SK-N-SH (cell line): ENCODE measurements around the gene GALR3. TPM values are rescaled to one million over a fixed set of nuclear protein-coding genes. Genes with fewer than 3 reads are reported as not detected.

Experiments
- CTCF ChIA-PET: fragments of 300-600, 350-600 bp; formaldehyde crosslinking; extraction: SDS; loops from one replicate; lab custom pipeline; 2021; lab: Yijun Ruan, JAX
- POLR2A ChIA-PET: fragments of 350-600 bp; sonication (Branson Sonifier 250); formaldehyde crosslinking; extraction: SDS; loops from one replicate; lab custom pipeline; 2020; ENCODE audit warnings: antibody characterized with exemption, inconsistent platforms; lab: Yijun Ruan, JAX
- DNase-seq: peaks from one replicate; pipeline ENCODE4 v3.0.0; 2012
- H2AFZ ChIP-seq: fragments of 200-600 bp; sonication (generic); 2 replicates; pipeline ENCODE4 v1.8.1; 2016; ENCODE audit warnings: antibody characterized with exemption, mild to moderate bottlenecking, low read depth
- H3F3A ChIP-seq: fragments of 200-600 bp; sonication (generic); replicated peaks from 2 replicates; pipeline ENCODE3; 2016; ENCODE audit warnings: antibody characterized with exemption, mild to moderate bottlenecking; ENCODE audit not compliant: insufficient read depth
- H3K27ac ChIP-seq, 2 experiments: fragments of 200-500 bp in 1 of 2; fragments of 200-600 bp in 1 of 2; sonication (Bioruptor generic) in 1 of 2; sonication (generic), shearing (Covaris generic) in 1 of 2; 2 replicates each; pipeline versions ENCODE4 v1.5.1 to v1.6.1; 2014 to 2016; ENCODE audit warnings: low read depth in 2 of 2, inconsistent platforms in 1 of 2, low read length in 1 of 2, mild to moderate bottlenecking in 1 of 2, mixed read lengths in 1 of 2
- H3K27me3 ChIP-seq: fragments of 200-600 bp; sonication (generic), shearing (Covaris generic); 2 replicates; pipeline ENCODE4 v1.6.1; 2016; ENCODE audit warnings: mixed run types; ENCODE audit not compliant: insufficient read depth
- H3K36me3 ChIP-seq, 2 experiments: fragments of 200-500 bp in 1 of 2; fragments of 200-600 bp in 1 of 2; sonication (Bioruptor generic) in 1 of 2; sonication (generic) in 1 of 2; replicated peaks in 1 of 2; 2 replicates each; pipeline versions ENCODE3 to v1.5.1; 2014 to 2016; ENCODE audit warnings: low read length in 1 of 2, mild to moderate bottlenecking in 1 of 2; ENCODE audit not compliant: insufficient read depth in 2 of 2, control insufficient read depth in 1 of 2
- H3K4me1 ChIP-seq, 2 experiments: fragments of 200-500 bp in 1 of 2; fragments of 200-600 bp in 1 of 2; sonication (Bioruptor generic) in 1 of 2; sonication (generic), shearing (Covaris generic) in 1 of 2; 2 replicates each; pipeline versions ENCODE4 v1.5.1 to v1.6.1; 2014 to 2016; ENCODE audit warnings: low read depth in 1 of 2, low read length in 1 of 2, mixed run types in 1 of 2; ENCODE audit not compliant: insufficient read depth in 2 of 2, control insufficient read depth in 1 of 2
- H3K4me2 ChIP-seq: fragments of 200-600 bp; sonication (generic), shearing (Covaris generic); 2 replicates; pipeline ENCODE4 v1.6.1; 2017; ENCODE audit warnings: mixed run types
- H3K4me3 ChIP-seq, 2 experiments: fragments of 200-500 bp in 1 of 2; fragments of 200-600 bp in 1 of 2; sonication (Bioruptor generic) in 1 of 2; sonication (generic), shearing (Covaris generic) in 1 of 2; 2 replicates each; pipeline versions ENCODE4 v1.5.1 to v1.8.1; 2014 to 2016; ENCODE audit warnings: low read depth in 2 of 2, inconsistent platforms in 1 of 2, low read length in 1 of 2, mild to moderate bottlenecking in 1 of 2, mixed read lengths in 1 of 2, moderate library complexity in 1 of 2
- H3K79me2 ChIP-seq: fragments of 200-600 bp; sonication (generic); 2 replicates; pipeline ENCODE4 v1.8.1; 2017; ENCODE audit warnings: mild to moderate bottlenecking; ENCODE audit not compliant: insufficient read depth
- H3K9ac ChIP-seq: fragments of 200-600 bp; sonication (generic); 2 replicates; pipeline ENCODE4 v1.6.1; 2017; ENCODE audit warnings: mixed run types
- H3K9me2 ChIP-seq: fragments of 200-600 bp; sonication (generic); 2 replicates; pipeline ENCODE4 v1.6.1; 2017; ENCODE audit warnings: mixed run types
- H3K9me3 ChIP-seq: fragments of 200-600 bp; sonication (generic); 2 replicates; pipeline ENCODE4 v1.6.1; 2017; ENCODE audit warnings: mixed run types, mild to moderate bottlenecking, moderate library complexity
- H4K20me1 ChIP-seq: fragments of 200-600 bp; sonication (generic); 2 replicates; pipeline ENCODE4 v1.6.1; 2017; ENCODE audit warnings: mild to moderate bottlenecking, mixed run types; ENCODE audit not compliant: insufficient read depth
- ELF1 ChIP-seq: IDR thresholded peaks from 2 replicates; pipeline ENCODE4 v1.4.0; 2012
- EZH2phosphoT487 ChIP-seq: fragments of 200-600 bp; sonication (generic); IDR thresholded peaks from 2 replicates; pipeline ENCODE4 v1.6.1; 2017; ENCODE audit warnings: low read depth, mixed run types, mild to moderate bottlenecking, antibody characterized with exemption, moderate library complexity, borderline replicate concordance
- FOXJ3 ChIP-seq: sonication (generic); formaldehyde crosslinking; IDR thresholded peaks from 2 replicates; pipeline ENCODE4 v1.5.1; 2020; ENCODE audit warnings: mild to moderate bottlenecking, missing genetic modification reagents
- FOXM1 ChIP-seq: IDR thresholded peaks from 2 replicates; pipeline ENCODE4 v1.4.0; 2012; ENCODE audit warnings: low read depth, mild to moderate bottlenecking
- GATA2 ChIP-seq: sonication (generic); formaldehyde crosslinking; IDR thresholded peaks from 2 replicates; pipeline ENCODE4 v1.5.0; 2020; ENCODE audit warnings: mild to moderate bottlenecking, missing genetic modification reagents
- MEF2A ChIP-seq: IDR thresholded peaks from 2 replicates; pipeline ENCODE4 v1.4.0; 2012; ENCODE audit warnings: low read depth, borderline replicate concordance
- NFIC ChIP-seq: IDR thresholded peaks from 2 replicates; pipeline ENCODE4 v1.4.0; 2012; ENCODE audit warnings: borderline replicate concordance
- RAD21 ChIP-seq: IDR thresholded peaks from 2 replicates; pipeline ENCODE4 v1.6.1; 2012; ENCODE audit warnings: mild to moderate bottlenecking, low read length
- RCOR1 ChIP-seq: fragments of 150-350 bp; IDR thresholded peaks from 2 replicates; pipeline ENCODE4 v1.6.1; 2017; ENCODE audit warnings: antibody characterized with exemption, low read length
- RXRA ChIP-seq: IDR thresholded peaks from 2 replicates; pipeline ENCODE4 v1.4.0; 2012; ENCODE audit warnings: low read depth, mild to moderate bottlenecking, borderline replicate concordance
- TAF1 ChIP-seq: IDR thresholded peaks from 2 replicates; pipeline ENCODE4 v1.6.1; 2012; ENCODE audit warnings: low read depth, mild to moderate bottlenecking, low read length, moderate library complexity, borderline replicate concordance
- TEAD4 ChIP-seq: IDR thresholded peaks from 2 replicates; pipeline ENCODE4 v1.4.0; 2012; ENCODE audit warnings: mild to moderate bottlenecking, borderline replicate concordance; ENCODE audit not compliant: insufficient read depth
- WGBS: methylation state at CpG from one replicate; pipeline ENCODE4 v1.1.6; 2017; ENCODE audit warnings: low lambda C conversion rate; 5-methylcytosine and 5-hydroxymethylcytosine counted together
- polyA plus RNA-seq, 3 experiments: library from polyadenylated mRNA; depleted of rRNA; stranded (reverse); fragments of >200 nt; gene quantifications; 2 replicates each; pipeline ENCODE4 v1.2.3, GENCODE V29; 2012
- TF ChIP-seq, protein P1 (sequence below): IDR thresholded peaks from 2 replicates; pipeline ENCODE4; 2012
- TF ChIP-seq, protein P2 (sequence below): fragments of 200-600 bp; sonication (generic); IDR thresholded peaks from 2 replicates; pipeline ENCODE4 v1.6.1; 2017; ENCODE audit warnings: antibody characterized with exemption, mild to moderate bottlenecking, moderate library complexity
- TF ChIP-seq, protein P3 (sequence below): IDR thresholded peaks from 2 replicates; pipeline ENCODE4 v1.6.1; 2012; ENCODE audit warnings: mild to moderate bottlenecking, low read depth, low read length, moderate library complexity
- TF ChIP-seq, protein P4 (sequence below): IDR thresholded peaks from 2 replicates; pipeline ENCODE4 v1.4.0; 2012; ENCODE audit warnings: low read depth
- TF ChIP-seq, protein P5 (sequence below): fragments of 150-350 bp; IDR thresholded peaks from 2 replicates; pipeline ENCODE4 v1.6.1; 2016; ENCODE audit warnings: mild to moderate bottlenecking, low read depth, low read length

Gene GALR3
- polyA plus RNA-seq, 1 of the 3 experiments (the other 2 are of a cell fraction): not detected

DNA sequence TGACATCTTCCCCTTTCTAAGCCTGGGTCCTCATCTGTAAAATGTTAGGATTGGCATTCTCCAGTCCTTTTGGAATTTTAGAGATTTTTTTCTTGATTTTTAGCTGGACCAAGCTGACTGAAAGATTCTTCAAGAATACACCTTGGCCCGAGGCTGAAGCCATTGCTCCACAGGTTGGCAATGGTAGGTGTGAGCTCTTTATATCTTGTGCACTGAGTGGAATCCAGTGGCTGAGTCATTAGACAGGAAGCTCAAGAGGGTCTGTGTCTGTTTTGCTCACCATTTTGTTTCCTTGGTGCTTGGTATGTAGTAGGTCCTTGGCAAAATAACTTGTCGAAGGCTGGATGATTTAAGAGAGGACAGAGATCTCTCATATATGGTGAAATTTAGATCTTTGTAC, 32.3 kb downstream of the GALR3 start:
- POLR2A ChIA-PET: interaction anchor here (0.8 to 1.3 kb wide), 4 partner anchors 25 to 103 kb away, joined by 3 to 5 read pairs (median 3); no protein-coding TSS in a partner anchor
- DNase-seq: no peak

DNA sequence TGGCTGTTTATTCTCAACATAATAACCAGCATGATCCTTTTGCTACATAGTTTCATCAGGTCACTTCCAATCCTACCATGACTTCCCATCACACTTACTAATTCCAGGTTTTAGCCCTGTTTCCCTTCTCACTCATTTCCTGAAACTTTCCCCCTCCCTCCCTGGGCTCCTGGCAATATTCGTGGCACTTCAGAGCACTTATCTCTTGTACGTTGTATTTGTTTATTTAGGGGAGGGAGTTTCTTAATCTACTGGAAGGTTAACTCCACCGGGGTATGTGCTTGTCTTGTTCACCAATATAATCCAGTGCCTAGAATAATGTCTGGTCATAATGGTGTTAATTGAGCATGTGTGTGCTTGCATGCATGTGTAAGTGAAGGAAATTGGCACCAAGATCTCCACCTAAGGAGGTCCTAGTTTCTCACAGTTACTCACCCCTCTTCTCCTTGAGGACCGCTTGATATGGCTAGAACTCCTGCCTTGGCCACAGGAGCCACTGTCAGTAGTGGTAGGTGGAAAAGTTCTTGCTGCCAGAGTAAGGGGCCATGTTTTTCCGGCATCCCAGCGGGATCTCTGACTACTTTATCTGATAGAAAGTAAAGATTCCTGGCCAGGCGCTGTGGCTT, 37.7 kb downstream of the GALR3 start:
- H3K4me3 ChIP-seq: no peak overlapping the region
- no peak overlapping the region for H2AFZ ChIP-seq
- peaks cover 60% of the 10 kb centered on the region for H3K79me2 ChIP-seq
- no peak for DNase-seq
- H3K9ac ChIP-seq: no peak overlapping the region
- H3K4me2 ChIP-seq: no peak overlapping the region
- no peak overlapping the region for H3K27ac ChIP-seq
- no peaks in the 10 kb centered on the region for H3K9me2 ChIP-seq
- WGBS: 81% methylated on average over 7 of the region's 7 CpGs
- POLR2A ChIA-PET: interaction anchor here (1.1 kb wide), 1 partner anchor 43 kb away, joined by 3 read pairs; no protein-coding TSS in a partner anchor
- H3K27me3 ChIP-seq: no peaks in the 10 kb centered on the region
- H3K4me1 ChIP-seq: 0 out of 4 replicates have a peak, but pooled peaks cover 0 to 2% of the 10 kb centered on the region in 2 experiments
- peaks cover 36% of the 10 kb centered on the region for H3F3A ChIP-seq
- H4K20me1 ChIP-seq: no peaks in the 10 kb centered on the region
- CTCF ChIA-PET: interaction anchor here (0.9 to 12.6 kb wide), 3 partner anchors 13 to 45 kb away, joined by 3 to 182 read pairs (median 34); partner anchors contain the start of genes GALR3 and MICALL1
- H3K9me3 ChIP-seq: no peaks in the 10 kb centered on the region
- peaks cover 59 to 70% of the 10 kb centered on the region in 2 experiments for H3K36me3 ChIP-seq
- TF ChIP-seq RCOR1: no peak
- no peak for TF ChIP-seq EZH2phosphoT487
- no peak for TF ChIP-seq RXRA
- TF ChIP-seq, protein P1, sequence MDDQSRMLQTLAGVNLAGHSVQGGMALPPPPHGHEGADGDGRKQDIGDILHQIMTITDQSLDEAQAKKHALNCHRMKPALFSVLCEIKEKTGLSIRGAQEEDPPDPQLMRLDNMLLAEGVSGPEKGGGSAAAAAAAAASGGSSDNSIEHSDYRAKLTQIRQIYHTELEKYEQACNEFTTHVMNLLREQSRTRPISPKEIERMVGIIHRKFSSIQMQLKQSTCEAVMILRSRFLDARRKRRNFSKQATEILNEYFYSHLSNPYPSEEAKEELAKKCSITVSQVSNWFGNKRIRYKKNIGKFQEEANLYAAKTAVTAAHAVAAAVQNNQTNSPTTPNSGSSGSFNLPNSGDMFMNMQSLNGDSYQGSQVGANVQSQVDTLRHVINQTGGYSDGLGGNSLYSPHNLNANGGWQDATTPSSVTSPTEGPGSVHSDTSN: no peak
- no peak for TF ChIP-seq RAD21
- no peak for TF ChIP-seq GATA2 (CRISPR knock-in tag)
- TF ChIP-seq TEAD4: no peak
- no peak for TF ChIP-seq FOXJ3 (CRISPR knock-in tag)
- TF ChIP-seq, protein P2, sequence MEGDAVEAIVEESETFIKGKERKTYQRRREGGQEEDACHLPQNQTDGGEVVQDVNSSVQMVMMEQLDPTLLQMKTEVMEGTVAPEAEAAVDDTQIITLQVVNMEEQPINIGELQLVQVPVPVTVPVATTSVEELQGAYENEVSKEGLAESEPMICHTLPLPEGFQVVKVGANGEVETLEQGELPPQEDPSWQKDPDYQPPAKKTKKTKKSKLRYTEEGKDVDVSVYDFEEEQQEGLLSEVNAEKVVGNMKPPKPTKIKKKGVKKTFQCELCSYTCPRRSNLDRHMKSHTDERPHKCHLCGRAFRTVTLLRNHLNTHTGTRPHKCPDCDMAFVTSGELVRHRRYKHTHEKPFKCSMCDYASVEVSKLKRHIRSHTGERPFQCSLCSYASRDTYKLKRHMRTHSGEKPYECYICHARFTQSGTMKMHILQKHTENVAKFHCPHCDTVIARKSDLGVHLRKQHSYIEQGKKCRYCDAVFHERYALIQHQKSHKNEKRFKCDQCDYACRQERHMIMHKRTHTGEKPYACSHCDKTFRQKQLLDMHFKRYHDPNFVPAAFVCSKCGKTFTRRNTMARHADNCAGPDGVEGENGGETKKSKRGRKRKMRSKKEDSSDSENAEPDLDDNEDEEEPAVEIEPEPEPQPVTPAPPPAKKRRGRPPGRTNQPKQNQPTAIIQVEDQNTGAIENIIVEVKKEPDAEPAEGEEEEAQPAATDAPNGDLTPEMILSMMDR: no peak
- TF ChIP-seq, protein P3, sequence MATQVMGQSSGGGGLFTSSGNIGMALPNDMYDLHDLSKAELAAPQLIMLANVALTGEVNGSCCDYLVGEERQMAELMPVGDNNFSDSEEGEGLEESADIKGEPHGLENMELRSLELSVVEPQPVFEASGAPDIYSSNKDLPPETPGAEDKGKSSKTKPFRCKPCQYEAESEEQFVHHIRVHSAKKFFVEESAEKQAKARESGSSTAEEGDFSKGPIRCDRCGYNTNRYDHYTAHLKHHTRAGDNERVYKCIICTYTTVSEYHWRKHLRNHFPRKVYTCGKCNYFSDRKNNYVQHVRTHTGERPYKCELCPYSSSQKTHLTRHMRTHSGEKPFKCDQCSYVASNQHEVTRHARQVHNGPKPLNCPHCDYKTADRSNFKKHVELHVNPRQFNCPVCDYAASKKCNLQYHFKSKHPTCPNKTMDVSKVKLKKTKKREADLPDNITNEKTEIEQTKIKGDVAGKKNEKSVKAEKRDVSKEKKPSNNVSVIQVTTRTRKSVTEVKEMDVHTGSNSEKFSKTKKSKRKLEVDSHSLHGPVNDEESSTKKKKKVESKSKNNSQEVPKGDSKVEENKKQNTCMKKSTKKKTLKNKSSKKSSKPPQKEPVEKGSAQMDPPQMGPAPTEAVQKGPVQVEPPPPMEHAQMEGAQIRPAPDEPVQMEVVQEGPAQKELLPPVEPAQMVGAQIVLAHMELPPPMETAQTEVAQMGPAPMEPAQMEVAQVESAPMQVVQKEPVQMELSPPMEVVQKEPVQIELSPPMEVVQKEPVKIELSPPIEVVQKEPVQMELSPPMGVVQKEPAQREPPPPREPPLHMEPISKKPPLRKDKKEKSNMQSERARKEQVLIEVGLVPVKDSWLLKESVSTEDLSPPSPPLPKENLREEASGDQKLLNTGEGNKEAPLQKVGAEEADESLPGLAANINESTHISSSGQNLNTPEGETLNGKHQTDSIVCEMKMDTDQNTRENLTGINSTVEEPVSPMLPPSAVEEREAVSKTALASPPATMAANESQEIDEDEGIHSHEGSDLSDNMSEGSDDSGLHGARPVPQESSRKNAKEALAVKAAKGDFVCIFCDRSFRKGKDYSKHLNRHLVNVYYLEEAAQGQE: no peak
- no peak for TF ChIP-seq NFIC
- TF ChIP-seq TAF1: no peak
- TF ChIP-seq, protein P4, sequence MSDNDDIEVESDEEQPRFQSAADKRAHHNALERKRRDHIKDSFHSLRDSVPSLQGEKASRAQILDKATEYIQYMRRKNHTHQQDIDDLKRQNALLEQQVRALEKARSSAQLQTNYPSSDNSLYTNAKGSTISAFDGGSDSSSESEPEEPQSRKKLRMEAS: no peak

More for the DNA sequence above, 32.3 kb downstream of the GALR3 start:
- no peak overlapping the region for H2AFZ ChIP-seq
- peaks cover 21% of the 10 kb centered on the region for H3F3A ChIP-seq
- H3K27me3 ChIP-seq: no peaks in the 10 kb centered on the region
- no peak overlapping the region for H3K4me3 ChIP-seq
- TF ChIP-seq GATA2 (CRISPR knock-in tag) (no peak), FOXM1 (no peak), MEF2A (no peak), ELF1 (no peak)
- TF ChIP-seq, protein P5, sequence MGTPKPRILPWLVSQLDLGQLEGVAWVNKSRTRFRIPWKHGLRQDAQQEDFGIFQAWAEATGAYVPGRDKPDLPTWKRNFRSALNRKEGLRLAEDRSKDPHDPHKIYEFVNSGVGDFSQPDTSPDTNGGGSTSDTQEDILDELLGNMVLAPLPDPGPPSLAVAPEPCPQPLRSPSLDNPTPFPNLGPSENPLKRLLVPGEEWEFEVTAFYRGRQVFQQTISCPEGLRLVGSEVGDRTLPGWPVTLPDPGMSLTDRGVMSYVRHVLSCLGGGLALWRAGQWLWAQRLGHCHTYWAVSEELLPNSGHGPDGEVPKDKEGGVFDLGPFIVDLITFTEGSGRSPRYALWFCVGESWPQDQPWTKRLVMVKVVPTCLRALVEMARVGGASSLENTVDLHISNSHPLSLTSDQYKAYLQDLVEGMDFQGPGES: no peak
- H3K4me1 ChIP-seq: peaks cover 4 to 7% of the 10 kb centered on the region in 2 experiments; a peak in 3 of 4 replicates
- peaks cover 10% of the 10 kb centered on the region; the same call in 1 of the 2 replicates for H4K20me1 ChIP-seq
- WGBS: 97% methylated on average over 2 of the region's 2 CpGs
- no peaks in the 10 kb centered on the region for H3K9me3 ChIP-seq
- CTCF ChIA-PET: interaction anchor here (1.4 to 12.6 kb wide), 2 partner anchors 8 to 38 kb away, joined by 10 to 182 read pairs; partner anchors contain the start of gene GALR3
- peaks cover 84% of the 10 kb centered on the region for H3K79me2 ChIP-seq
- peaks cover 60 to 87% of the 10 kb centered on the region in 2 experiments for H3K36me3 ChIP-seq
- H3K27ac ChIP-seq: no peak overlapping the region
- no peaks in the 10 kb centered on the region for H3K9me2 ChIP-seq
- no peak overlapping the region for H3K9ac ChIP-seq
- H3K4me2 ChIP-seq: no peak overlapping the region
